Transverse colon (tissue), 3 donors: ENCODE measurements around the gene EFNA1.

Experiments
- POLR2A ChIP-seq: fragments of 450-650 bp; IDR thresholded peaks from one replicate; pipeline ENCODE4 v1.6.1; 2016; ENCODE audit warnings: antibody characterized with exemption, mild to moderate bottlenecking, moderate library complexity
- TF ChIP-seq, protein P1 (sequence below), 5 experiments: fragments of 200-600 bp in 3 of 5; fragments of 450-650 bp in 2 of 5; sonication (generic) in 3 of 5; IDR thresholded peaks; 1 replicate in 2 of 5; 2 replicates in 3 of 5; pipeline ENCODE4 v1.5.1; 2016 to 2017; ENCODE audit warnings: antibody characterized with exemption in 5 of 5, inconsistent platforms in 3 of 5, mild to moderate bottlenecking in 2 of 5, moderate library complexity in 1 of 5

DNA sequence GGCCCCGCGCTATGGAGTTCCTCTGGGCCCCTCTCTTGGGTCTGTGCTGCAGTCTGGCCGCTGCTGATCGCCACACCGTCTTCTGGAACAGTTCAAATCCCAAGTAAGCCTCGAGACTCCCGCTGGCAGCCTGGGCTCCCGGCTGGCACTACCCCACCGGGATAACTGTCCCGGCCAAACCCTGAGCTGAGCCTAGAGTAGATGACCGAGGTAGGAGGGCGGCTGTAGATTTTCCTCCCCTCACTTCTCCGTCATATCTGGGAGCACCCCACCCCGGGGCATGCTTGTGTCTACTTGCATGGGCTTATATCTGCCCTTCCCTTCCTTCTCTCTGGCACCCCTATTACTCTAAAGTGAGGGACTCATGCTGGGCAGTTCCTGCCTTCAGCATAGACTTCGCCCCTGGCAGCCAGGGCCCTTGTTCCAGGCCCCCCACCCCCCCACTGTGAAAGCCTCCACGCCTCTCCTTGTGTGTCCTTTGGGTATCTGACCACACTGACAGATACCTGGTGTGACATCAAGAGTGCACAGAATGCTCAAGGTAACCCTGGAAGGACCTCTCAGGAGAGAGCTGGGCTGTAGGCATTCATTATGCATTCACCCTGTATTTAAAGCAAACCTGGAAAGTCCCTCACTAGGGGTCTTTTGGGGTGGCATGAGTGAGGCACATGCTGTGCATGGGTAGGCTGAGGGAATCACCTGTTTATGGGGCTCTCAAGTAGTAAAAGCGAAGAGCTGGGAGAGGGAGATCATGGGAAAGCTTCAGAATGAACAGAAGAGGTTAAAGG, 485 bp downstream of the EFNA1 start:
- no peak for TF ChIP-seq POLR2A
- TF ChIP-seq, protein P1, sequence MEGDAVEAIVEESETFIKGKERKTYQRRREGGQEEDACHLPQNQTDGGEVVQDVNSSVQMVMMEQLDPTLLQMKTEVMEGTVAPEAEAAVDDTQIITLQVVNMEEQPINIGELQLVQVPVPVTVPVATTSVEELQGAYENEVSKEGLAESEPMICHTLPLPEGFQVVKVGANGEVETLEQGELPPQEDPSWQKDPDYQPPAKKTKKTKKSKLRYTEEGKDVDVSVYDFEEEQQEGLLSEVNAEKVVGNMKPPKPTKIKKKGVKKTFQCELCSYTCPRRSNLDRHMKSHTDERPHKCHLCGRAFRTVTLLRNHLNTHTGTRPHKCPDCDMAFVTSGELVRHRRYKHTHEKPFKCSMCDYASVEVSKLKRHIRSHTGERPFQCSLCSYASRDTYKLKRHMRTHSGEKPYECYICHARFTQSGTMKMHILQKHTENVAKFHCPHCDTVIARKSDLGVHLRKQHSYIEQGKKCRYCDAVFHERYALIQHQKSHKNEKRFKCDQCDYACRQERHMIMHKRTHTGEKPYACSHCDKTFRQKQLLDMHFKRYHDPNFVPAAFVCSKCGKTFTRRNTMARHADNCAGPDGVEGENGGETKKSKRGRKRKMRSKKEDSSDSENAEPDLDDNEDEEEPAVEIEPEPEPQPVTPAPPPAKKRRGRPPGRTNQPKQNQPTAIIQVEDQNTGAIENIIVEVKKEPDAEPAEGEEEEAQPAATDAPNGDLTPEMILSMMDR (IDR thresholded peaks at IDR 0.05): no peak
